ENCODE results near the gene MPRIP. TPM values are rescaled to one million over a fixed set of nuclear protein-coding genes. Genes with fewer than 3 reads are reported as not detected.

Gene MPRIP
- total and polyA plus RNA-seq, 2 donors (not counting 3 experiments of a cell fraction or from before 2014, with no cell fraction given), result 94.6 to 246 TPM

DNA sequence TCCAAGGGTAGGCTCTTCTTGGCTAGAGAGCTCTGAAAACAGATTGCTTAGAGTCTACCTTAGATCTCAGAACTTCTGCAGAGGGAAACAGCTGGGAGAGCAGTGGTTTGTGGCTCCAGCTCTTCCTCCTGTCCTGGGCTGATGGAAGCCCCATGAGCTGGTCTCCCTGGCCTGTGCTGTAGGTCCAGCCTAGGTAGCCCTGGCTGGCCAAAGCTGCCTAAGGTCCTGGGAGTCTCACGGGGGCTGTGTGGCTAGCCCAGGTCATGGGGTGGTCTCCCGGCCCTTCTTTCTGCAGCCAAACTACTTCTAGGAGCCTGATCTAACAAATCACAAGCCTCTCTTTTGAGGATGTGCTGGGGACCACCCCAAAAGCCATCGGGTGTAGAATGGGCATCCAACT is 75.7 kb downstream of the MPRIP start:
- Histone ChIP-seq H2AFZ (ENCODE audit: low read depth, low read length) (no peak overlapping the region), H3K79me2 (ENCODE audit: control insufficient read depth, insufficient read depth, low read length) (peaks cover 96% of the 10 kb centered on the region), H3K36me3 (ENCODE audit: control insufficient read depth in 2 of 2, extremely low read depth in 1 of 2, insufficient read depth in 2 of 2, low read length in 2 of 2) (no peaks in the 10 kb centered on the region), H3K27me3 (ENCODE audit: control insufficient read depth in 2 of 2, insufficient read depth in 2 of 2, low read length in 2 of 2) (no peaks in the 10 kb centered on the region), H3K27ac (ENCODE audit: insufficient read depth, low read depth, low read length) (no peak overlapping the region), H3K4me2 (ENCODE audit: insufficient read depth, low read length) (no peak overlapping the region), H4K20me1 (replicated peaks; ENCODE audit: control insufficient read depth, extremely low read depth, insufficient read depth, low read length) (no peaks in the 10 kb centered on the region), H3K4me3 (replicated peaks in 1 of 3; ENCODE audit: insufficient read depth in 1 of 3, low read depth in 1 of 3, low read length in 3 of 3) (no peak overlapping the region), H3K9ac (replicated peaks; ENCODE audit: extremely low read depth, insufficient read depth, low read length) (no peak overlapping the region), H3K9me1 (replicated peaks; ENCODE audit: control insufficient read depth, extremely low read depth, insufficient read depth, low read length) (no peaks in the 10 kb centered on the region), H3K9me3 (replicated peaks; ENCODE audit: control insufficient read depth, insufficient read depth, low read length) (no peaks in the 10 kb centered on the region), H3K4me1 (ENCODE audit: control insufficient read depth, extremely low read depth, insufficient read depth, low read length) (no peaks in the 10 kb centered on the region)
- dilution Hi-C loops (cut with MboI; ENCODE audit: extremely low pct_ligation_motif_present, low sequenced_read_pairs), result no loop called here
- CTCF ChIA-PET, result interaction anchor here (1.2 kb wide), 1 partner anchor 24 kb away, joined by 3 read pairs; no protein-coding TSS in a partner anchor
- BruUV-seq (replicated peaks), result no TSS peak
- TF ChIP-seq FOS (IDR thresholded peaks at IDR 0.05; ENCODE audit: borderline replicate concordance, insufficient read depth, low read length), result no peak
- TF ChIP-seq, protein P1, sequence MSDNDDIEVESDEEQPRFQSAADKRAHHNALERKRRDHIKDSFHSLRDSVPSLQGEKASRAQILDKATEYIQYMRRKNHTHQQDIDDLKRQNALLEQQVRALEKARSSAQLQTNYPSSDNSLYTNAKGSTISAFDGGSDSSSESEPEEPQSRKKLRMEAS (IDR thresholded peaks at IDR 0.05; ENCODE audit: insufficient read depth, insufficient read length), result no peak
- TF ChIP-seq EZH2 (IDR thresholded peaks at IDR 0.05; ENCODE audit: borderline replicate concordance, low read depth, low read length, severe bottlenecking), result no peak
- no peak for TF ChIP-seq CTCF (IDR thresholded peaks at IDR 0.05; ENCODE audit: extremely low read depth in 1 of 2, insufficient read depth in 1 of 2, low read depth in 1 of 2, low read length in 2 of 2)
- POLR2A ChIA-PET, result no interaction called here
- FAIRE-seq (no peak), DNase-seq (ENCODE audit: low read depth, low spot score) (no peak)
- intact Hi-C loops (cut with micrococcal nuclease), result no loop called here

- no peak overlapping the region for H3K27ac ChIP-seq (ENCODE audit: insufficient read depth, low read depth, low read length)
- H3K27me3 ChIP-seq (ENCODE audit: control insufficient read depth in 2 of 2, insufficient read depth in 2 of 2, low read length in 2 of 2), result no peaks in the 10 kb centered on the region
- no peaks in the 10 kb centered on the region for H3K36me3 ChIP-seq (ENCODE audit: control insufficient read depth in 2 of 2, extremely low read depth in 1 of 2, insufficient read depth in 2 of 2, low read length in 2 of 2)
- ChIA-PET POLR2A (no interaction called here), CTCF (interaction anchor here (1.2 kb wide), 1 partner anchor 23 kb away, joined by 3 read pairs; no protein-coding TSS in a partner anchor)
- intact Hi-C loops (cut with micrococcal nuclease), result no loop called here
- no peaks in the 10 kb centered on the region for H3K9me3 ChIP-seq (replicated peaks; ENCODE audit: control insufficient read depth, insufficient read depth, low read length)
- peaks cover 94% of the 10 kb centered on the region for H3K79me2 ChIP-seq (ENCODE audit: control insufficient read depth, insufficient read depth, low read length)
- no peak overlapping the region for H3K9ac ChIP-seq (replicated peaks; ENCODE audit: extremely low read depth, insufficient read depth, low read length)
- H3K4me2 ChIP-seq (ENCODE audit: insufficient read depth, low read length), result no peak overlapping the region
- H3K4me1 ChIP-seq (ENCODE audit: control insufficient read depth, extremely low read depth, insufficient read depth, low read length), result no peaks in the 10 kb centered on the region
- FAIRE-seq, result no peak
- no peak overlapping the region for H2AFZ ChIP-seq (ENCODE audit: low read depth, low read length)
- no peaks in the 10 kb centered on the region for H4K20me1 ChIP-seq (replicated peaks; ENCODE audit: control insufficient read depth, extremely low read depth, insufficient read depth, low read length)
- BruUV-seq (replicated peaks), result no TSS peak
- TF ChIP-seq POLR2A (IDR thresholded peaks at IDR 0.05; ENCODE audit: low read depth, low read length), result no peak
- H3K4me3 ChIP-seq (replicated peaks in 1 of 3; ENCODE audit: insufficient read depth in 1 of 3, low read depth in 1 of 3, low read length in 3 of 3), result no peak overlapping the region
- no peak for DNase-seq (ENCODE audit: low read depth, low spot score)
- dilution Hi-C loops (cut with MboI; ENCODE audit: extremely low pct_ligation_motif_present, low sequenced_read_pairs), result no loop called here
- no peaks in the 10 kb centered on the region for H3K9me1 ChIP-seq (replicated peaks; ENCODE audit: control insufficient read depth, extremely low read depth, insufficient read depth, low read length)
These were observed 76.1 kb downstream of the MPRIP start for GRCh38 chr17:17118399-17118798.

Data from endothelial cell of umbilical vein (primary cell).